ENCODE data around the gene DOCK4.

The DOCK4 gene

DNA sequence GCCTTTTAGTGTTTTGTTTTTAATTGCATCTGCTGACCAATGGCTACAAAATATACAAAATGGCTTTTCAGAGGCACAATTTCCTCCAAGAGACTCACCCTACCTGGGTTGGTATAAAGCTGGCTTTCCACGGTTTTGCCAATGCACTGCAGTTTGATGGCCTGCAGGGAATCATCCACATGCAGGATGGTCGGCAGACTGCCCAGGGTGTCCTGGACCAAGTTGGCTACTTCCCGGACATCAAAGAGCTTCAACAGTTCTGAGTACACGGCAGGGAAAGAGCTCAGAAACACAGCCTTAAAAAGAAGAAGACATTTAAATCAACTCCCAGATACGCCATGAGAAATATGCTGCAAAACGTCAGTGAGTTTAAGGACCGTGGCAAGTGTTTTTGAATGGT, 342.9 kb downstream of the DOCK4 start:
- DNase-seq (ENCODE audit: low read depth in 2 of 2) = no peak

GRCh38 chr7:111860248-111860647, 346.0 kb downstream of the DOCK4 start:
- DNase-seq (ENCODE audit: low read depth in 2 of 2) = no peak

- no peak for DNase-seq (ENCODE audit: low read depth in 2 of 2)
Measured at GRCh38 chr7:111858331-111858730, 347.9 kb downstream of the DOCK4 start.

DNA sequence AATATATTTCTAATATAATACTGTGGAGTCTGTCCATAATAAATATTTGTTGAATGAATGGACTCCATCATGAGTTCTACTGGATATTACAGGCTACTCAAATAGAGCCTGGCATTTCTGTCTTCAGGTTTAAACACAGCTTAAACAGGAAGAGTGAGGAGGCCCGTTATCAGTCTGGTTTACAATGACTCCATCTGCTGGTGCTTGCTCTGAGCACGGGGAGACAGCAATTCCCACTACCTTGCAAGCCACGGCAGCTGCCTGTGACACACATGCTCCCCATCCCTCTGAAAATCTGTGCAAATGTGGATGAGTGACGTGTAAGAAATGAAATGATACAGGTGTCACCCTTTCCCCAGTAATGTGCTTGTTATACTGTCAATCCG, 350.4 kb downstream of the DOCK4 start:
- no peak for DNase-seq (ENCODE audit: low read depth in 2 of 2)

GRCh38 chr7:111855161-111855841, 350.9 kb downstream of the DOCK4 start:
- DNase-seq (ENCODE audit: low read depth in 2 of 2) = no peak

GRCh38 chr7:111853201-111853990, 352.8 kb downstream of the DOCK4 start:
- no peak for DNase-seq (ENCODE audit: low read depth in 2 of 2)

GRCh38 chr7:111852081-111852480, 354.1 kb downstream of the DOCK4 start:
- no peak for DNase-seq (ENCODE audit: low read depth in 2 of 2)

DNA sequence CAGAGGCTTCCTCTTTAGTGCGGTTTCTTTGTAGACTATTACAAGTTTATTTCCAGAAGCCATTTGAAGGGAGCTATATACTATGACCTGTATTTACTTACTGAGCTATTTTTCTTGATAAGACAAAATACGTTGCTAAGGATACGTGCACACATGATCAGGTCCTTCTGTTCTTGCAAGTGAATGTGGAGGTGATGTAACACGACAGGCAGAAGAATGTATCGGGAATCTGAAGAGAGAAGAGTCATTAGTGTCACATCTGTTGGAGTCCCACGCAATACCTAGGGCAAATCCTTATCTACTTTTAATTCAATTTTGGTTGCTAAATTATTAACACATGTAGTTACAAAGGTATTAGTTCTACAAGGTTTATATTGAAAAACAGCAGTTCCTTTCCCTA, 359.3 kb downstream of the DOCK4 start:
- DNase-seq (ENCODE audit: low read depth in 2 of 2) = no peak

DNA sequence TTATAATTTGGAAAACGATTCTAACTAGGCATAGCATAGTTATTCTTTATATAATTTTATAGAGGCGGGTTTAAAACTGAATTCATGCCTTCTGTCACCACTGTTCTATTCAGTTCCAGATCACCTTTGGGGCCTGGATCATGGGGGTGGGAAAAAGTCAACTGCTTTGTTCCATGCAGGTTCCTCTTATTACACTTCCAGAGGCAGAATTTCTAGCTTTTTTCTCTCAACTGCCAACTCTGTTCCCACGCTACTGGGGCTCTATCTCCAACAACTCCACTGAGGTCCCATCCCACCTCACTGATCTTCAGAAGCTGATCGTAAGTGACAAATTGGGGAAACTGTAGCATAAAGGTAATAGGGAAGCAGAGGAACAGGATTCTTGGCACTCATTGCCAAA, 360.3 kb downstream of the DOCK4 start:
- DNase-seq (ENCODE audit: low read depth in 2 of 2) = no peak

DNA sequence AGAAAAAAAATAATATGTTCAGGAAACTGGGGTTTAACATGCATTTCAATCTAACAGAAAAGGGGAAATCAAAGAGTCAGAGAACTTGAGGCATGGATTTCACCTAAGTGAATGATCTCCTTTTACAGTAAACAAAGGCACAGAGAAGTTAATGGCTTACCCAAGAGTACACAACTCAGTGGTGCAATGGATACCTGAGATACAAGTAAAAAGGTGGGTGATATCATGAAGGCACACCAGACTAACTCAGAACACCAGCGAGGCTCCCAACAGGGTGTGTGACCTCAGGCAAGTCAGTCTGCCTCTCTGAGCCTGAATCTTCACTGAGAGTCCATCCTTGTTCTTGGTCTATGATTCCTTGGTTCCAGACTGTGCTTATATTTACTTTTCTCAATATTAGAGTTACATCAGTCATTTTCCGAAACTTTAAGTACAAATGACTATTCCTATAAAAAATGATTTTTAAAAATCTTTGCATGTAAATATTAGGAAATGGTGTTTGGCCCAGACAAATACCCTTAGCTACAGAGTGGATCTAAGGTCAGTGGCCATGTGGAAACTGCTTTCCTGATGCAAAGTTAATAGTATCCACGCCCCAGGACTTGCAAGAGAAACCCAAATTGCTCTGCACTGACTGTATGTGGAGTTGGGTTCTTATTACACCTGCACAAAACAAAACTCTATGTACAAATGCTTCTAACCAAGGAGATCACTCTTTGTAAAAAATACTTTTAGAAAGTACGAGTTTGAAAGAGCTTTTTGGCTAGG, 361.1 kb downstream of the DOCK4 start:
- DNase-seq (ENCODE audit: low read depth in 2 of 2) = no peak

DNA sequence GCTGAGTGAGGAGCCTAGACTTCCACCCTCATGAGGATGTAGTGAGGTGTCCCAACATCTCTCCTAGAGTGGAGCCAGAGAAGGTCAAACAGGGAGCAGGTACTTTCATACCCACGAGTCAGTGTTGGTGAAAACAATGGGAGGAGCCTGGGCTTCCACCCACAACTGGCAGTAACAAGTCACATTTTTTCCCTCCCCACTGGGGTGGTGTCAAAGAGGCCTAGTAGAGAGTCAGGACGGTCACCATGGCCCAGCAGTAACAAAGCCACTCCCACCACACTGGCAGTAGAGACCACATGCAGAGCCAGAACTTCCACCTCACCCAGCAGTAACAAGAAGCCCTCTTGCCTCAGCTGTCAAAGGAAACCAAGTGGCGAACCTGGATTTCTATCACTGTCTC, 363.7 kb downstream of the DOCK4 start:
- no peak for DNase-seq (ENCODE audit: low read depth in 2 of 2)

- DNase-seq (ENCODE audit: low read depth in 2 of 2) = no peak
Measured at GRCh38 chr7:111841596-111842205, 364.5 kb downstream of the DOCK4 start.

GRCh38 chr7:111840528-111840927, 365.7 kb downstream of the DOCK4 start:
- no peak for DNase-seq (ENCODE audit: low read depth in 2 of 2)

DNA sequence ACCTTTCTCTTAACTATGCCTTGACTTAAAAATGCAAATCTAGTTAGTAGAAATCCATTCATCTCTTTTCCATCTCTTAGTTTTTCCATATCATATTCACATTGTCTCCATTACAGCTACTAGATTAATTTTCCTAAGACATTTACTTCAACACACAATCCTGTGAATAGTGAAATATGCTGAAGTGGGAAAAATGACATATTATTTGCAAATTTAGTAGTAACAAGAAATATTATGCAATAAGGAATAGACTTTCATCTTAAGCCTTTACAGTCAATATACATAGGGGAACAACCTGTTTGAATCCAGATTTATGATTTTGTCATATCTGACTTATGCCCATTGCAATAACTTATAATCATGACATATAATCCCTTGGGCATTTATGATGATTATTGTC, 366.9 kb downstream of the DOCK4 start:
- no peak for DNase-seq (ENCODE audit: low read depth in 2 of 2)

DNA sequence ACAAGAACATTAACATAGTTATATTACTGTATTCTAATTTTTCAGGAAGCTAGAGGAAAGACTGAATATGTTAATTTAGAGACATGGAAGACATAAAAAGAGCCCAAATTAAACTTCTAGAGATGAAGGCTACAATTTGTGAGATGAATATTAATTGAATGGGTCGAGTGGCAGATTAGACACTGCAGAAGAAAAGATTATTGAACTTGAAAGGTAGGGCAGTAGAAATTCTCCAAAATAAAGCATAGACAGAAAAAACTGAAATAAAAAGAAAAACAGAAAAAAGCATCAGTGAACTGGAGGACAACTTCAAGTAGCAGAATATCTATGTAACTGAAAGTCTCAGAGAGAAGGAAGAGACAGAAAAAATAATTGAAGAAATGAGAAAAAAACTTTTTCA, 369.6 kb downstream of the DOCK4 start:
- no peak for DNase-seq (ENCODE audit: low read depth in 2 of 2)

GRCh38 chr7:111835066-111835465, 371.1 kb downstream of the DOCK4 start:
- no peak for DNase-seq (ENCODE audit: low read depth in 2 of 2)

GRCh38 chr7:111834367-111834766, 371.8 kb downstream of the DOCK4 start:
- DNase-seq (ENCODE audit: low read depth in 2 of 2) = no peak

DNA sequence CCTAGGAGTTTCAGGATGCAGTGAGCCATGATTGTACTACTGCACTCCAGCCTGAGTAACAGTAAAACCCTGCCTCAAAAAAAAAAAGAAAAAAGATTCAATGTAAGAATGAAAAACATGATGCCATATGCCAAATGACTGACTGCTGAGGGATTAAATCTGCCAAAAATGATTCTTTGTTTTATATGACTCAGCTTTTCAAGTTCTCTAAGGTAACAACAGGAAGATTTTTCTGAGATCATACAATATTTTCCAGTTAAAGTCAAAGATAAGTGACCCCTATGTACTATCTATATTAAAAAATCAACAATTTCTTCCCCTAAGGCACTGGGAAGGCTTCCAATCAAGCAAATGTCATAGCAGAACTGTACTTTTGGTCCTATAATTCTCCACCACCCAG, 372.7 kb downstream of the DOCK4 start:
- DNase-seq (ENCODE audit: low read depth in 2 of 2) = no peak

GRCh38 chr7:111832174-111832573, 374.0 kb downstream of the DOCK4 start:
- DNase-seq (ENCODE audit: low read depth in 2 of 2) = no peak

- no peak for DNase-seq (ENCODE audit: low read depth in 2 of 2)
Measured at GRCh38 chr7:111829221-111829620, 377.0 kb downstream of the DOCK4 start.

- no peak for DNase-seq (ENCODE audit: low read depth in 2 of 2)
Measured at GRCh38 chr7:111827863-111828504, 378.2 kb downstream of the DOCK4 start.

DNA sequence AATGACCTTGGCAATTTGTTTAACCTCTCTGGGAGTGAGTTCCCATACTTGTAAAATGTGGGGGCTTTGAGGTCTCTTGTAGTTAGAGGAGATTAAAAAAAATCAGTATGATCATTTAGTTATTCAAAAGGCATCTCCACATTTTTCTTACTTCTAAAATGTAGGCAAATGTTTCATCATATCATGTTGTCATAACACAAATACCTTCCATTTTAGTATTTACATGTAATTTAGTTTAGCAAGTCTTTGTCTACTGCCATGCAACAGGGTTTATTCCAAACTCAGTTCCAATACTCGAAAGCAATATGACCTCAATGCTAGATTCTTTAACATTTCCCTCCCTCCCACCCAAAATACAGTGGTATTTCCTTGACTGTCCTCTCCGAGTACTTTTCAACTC, 381.2 kb downstream of the DOCK4 start:
- DNase-seq (ENCODE audit: low read depth in 2 of 2) = no peak
